Endothelial cell of umbilical vein (primary cell): ENCODE measurements around the gene KLHL36.

ENCODE experiments used
- CTCF ChIP-seq, 2 donors: IDR thresholded peaks; 1 replicate in 1 of 2; 2 replicates in 1 of 2; pipeline ENCODE4 v1.5.1; 2011; ENCODE audit warnings: low read length in 2 of 2, mild to moderate bottlenecking in 2 of 2, moderate library complexity in 2 of 2, control low read depth in 1 of 2, inconsistent platforms in 1 of 2, low read depth in 1 of 2; ENCODE audit not compliant: insufficient read depth in 1 of 2; ENCODE audit errors: extremely low read depth in 1 of 2
- MAX ChIP-seq: IDR thresholded peaks from 2 replicates; pipeline ENCODE4 v1.6.1; 2011; ENCODE audit not compliant: insufficient read depth, insufficient read length
- POLR2A ChIP-seq: IDR thresholded peaks from 2 replicates; pipeline ENCODE4 v1.6.1; 2012; ENCODE audit warnings: low read depth, mild to moderate bottlenecking, control low read depth, low read length
- POLR2AphosphoS5 ChIP-seq: IDR thresholded peaks from 2 replicates; pipeline ENCODE4 v1.6.1; 2012; ENCODE audit warnings: low read depth, mild to moderate bottlenecking, control low read depth, low read length, moderate library complexity; ENCODE audit not compliant: insufficient read depth

GRCh38 chr16:84643674-84644073, 4.6 kb upstream of the KLHL36 start:
- TF ChIP-seq POLR2AphosphoS5 (no peak), POLR2A (no peak), CTCF (IDR thresholded peaks at IDR 0.05; ENCODE audit: extremely low read depth in 1 of 2, insufficient read depth in 1 of 2, low read depth in 1 of 2, low read length in 2 of 2) (no peak), MAX (no peak)
